SK-N-SH treated with all-trans-retinoic acid at 6 μM for 48 hours (cell line): Measurements from ENCODE around the gene HOGA1.

Source experiments
- ATAC-seq: fragments of 200-7000 bp; cut with Tn5 transposase; 3 replicates; pipeline ENCODE4 v1.9.1; 2020; ENCODE audit warnings: mild to moderate bottlenecking, moderate library complexity
- ARNTL ChIP-seq: fragments of 450-650 bp; formaldehyde crosslinking; IDR thresholded peaks from 2 replicates; pipeline ENCODE4 v1.5.0; 2020; ENCODE audit warnings: low read depth, mild to moderate bottlenecking, moderate library complexity, borderline replicate concordance
- BACH2 ChIP-seq: fragments of 250-450 bp; sonication (Bioruptor Pico); IDR thresholded peaks from 2 replicates; pipeline ENCODE4 v1.9.0; 2021; ENCODE audit warnings: mild to moderate bottlenecking, borderline replicate concordance
- ESRRG ChIP-seq: fragments of 250-450 bp; sonication (Bioruptor Pico); IDR thresholded peaks from 2 replicates; pipeline ENCODE4 v1.6.1; 2021; ENCODE audit warnings: mild to moderate bottlenecking
- GLIS3 ChIP-seq: fragments of 250-450 bp; sonication (Bioruptor Pico); IDR thresholded peaks from 2 replicates; pipeline ENCODE4 v1.5.0; 2020; ENCODE audit warnings: mild to moderate bottlenecking, moderate library complexity
- ISL1 ChIP-seq: fragments of 250-450 bp; sonication (Bioruptor Pico); IDR thresholded peaks from 2 replicates; pipeline ENCODE4 v2.1.2; 2022; ENCODE audit warnings: mild to moderate bottlenecking, moderate library complexity
- OSR1 ChIP-seq: fragments of 250-450 bp; sonication (Bioruptor Pico); IDR thresholded peaks from 2 replicates; pipeline ENCODE4 v1.8.0; 2022; ENCODE audit warnings: moderate library complexity, mild to moderate bottlenecking, inconsistent platforms
- PPARA ChIP-seq: fragments of 250-450 bp; sonication (Bioruptor Pico); IDR thresholded peaks from 2 replicates; pipeline ENCODE4 v1.5.0; 2020; ENCODE audit warnings: mild to moderate bottlenecking, borderline replicate concordance
- SNAI2 ChIP-seq: fragments of 250-450 bp; sonication (Bioruptor Pico); IDR thresholded peaks from 2 replicates; pipeline ENCODE4 v1.5.0; 2020; ENCODE audit warnings: mild to moderate bottlenecking, moderate library complexity
- TCF4 ChIP-seq: fragments of 250-450 bp; sonication (Bioruptor Pico); IDR thresholded peaks from 2 replicates; pipeline ENCODE4 v1.8.0; 2021; ENCODE audit warnings: mild to moderate bottlenecking, moderate library complexity, borderline replicate concordance
- TOX ChIP-seq: fragments of 250-450 bp; sonication (Bioruptor Pico); IDR thresholded peaks from 2 replicates; pipeline ENCODE4 v1.8.0; 2021; ENCODE audit warnings: mild to moderate bottlenecking, moderate library complexity, borderline replicate concordance
- ZC3H10 ChIP-seq: fragments of 250-450 bp; sonication (Bioruptor Pico); IDR thresholded peaks from 2 replicates; pipeline ENCODE4 v1.5.1; 2021; ENCODE audit warnings: mild to moderate bottlenecking, moderate library complexity
- ZFP3 ChIP-seq: fragments of 250-450 bp; sonication (Bioruptor Pico); IDR thresholded peaks from 2 replicates; pipeline ENCODE4 v1.5.0; 2020; ENCODE audit warnings: mild to moderate bottlenecking, moderate library complexity
- ZFP30 ChIP-seq: fragments of 450-650 bp; formaldehyde crosslinking; IDR thresholded peaks from 2 replicates; pipeline ENCODE4 v1.5.0; 2022; ENCODE audit warnings: mild to moderate bottlenecking, moderate library complexity
- ZNF565 ChIP-seq: fragments of 450-650 bp; formaldehyde crosslinking; conservative IDR thresholded peaks from 2 replicates; pipeline ENCODE4 v1.5.0; 2020; ENCODE audit warnings: low read depth, mild to moderate bottlenecking, moderate library complexity
- ZNF70 ChIP-seq: fragments of 450-650 bp; formaldehyde crosslinking; IDR thresholded peaks from 2 replicates; pipeline ENCODE4 v1.5.0; 2020; ENCODE audit warnings: mild to moderate bottlenecking, moderate library complexity
- ZNF8 ChIP-seq: fragments of 450-650 bp; formaldehyde crosslinking; IDR thresholded peaks from 2 replicates; pipeline ENCODE4 v1.5.0; 2020; ENCODE audit warnings: mild to moderate bottlenecking, moderate library complexity
- TF ChIP-seq, protein P1 (sequence below): fragments of 250-450 bp; sonication (Bioruptor Pico); IDR thresholded peaks from 2 replicates; pipeline ENCODE4 v1.5.0; 2020; ENCODE audit warnings: mild to moderate bottlenecking, moderate library complexity
- TF ChIP-seq, protein P2 (sequence below): fragments of 250-450 bp; sonication (Bioruptor Pico); IDR thresholded peaks from 2 replicates; pipeline ENCODE4 v1.8.0; 2020; ENCODE audit warnings: mild to moderate bottlenecking, moderate library complexity, borderline replicate concordance
- TF ChIP-seq, protein P3 (sequence below): fragments of 250-450 bp; sonication (Bioruptor Pico); IDR thresholded peaks from 2 replicates; pipeline ENCODE4 v1.5.1; 2020; ENCODE audit warnings: low read depth, mild to moderate bottlenecking, moderate library complexity
- TF ChIP-seq, protein P4 (sequence below): fragments of 250-450 bp; sonication (Bioruptor Pico); IDR thresholded peaks from 2 replicates; pipeline ENCODE4 v1.5.1; 2021; ENCODE audit warnings: mild to moderate bottlenecking, moderate library complexity

HOGA1 gene

DNA sequence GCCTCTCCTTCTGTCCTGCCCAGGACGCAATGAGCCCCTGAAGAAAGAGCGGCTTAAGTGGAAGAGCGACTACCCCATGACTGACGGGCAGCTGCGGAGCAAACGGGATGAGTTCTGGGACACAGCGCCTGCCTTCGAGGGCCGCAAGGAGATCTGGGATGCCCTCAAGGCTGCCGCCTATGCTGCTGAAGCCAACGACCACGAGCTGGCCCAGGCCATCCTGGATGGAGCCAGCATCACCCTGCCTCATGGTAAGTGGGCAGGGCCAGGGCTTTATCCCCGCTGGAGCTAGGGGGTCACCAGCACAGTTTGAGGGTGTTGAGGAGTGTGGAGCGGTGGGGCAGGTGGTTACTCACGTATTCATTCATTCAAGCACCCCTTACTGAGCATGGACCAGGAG is 16.3 kb upstream of the HOGA1 start (continued):
- TF ChIP-seq, protein P1, sequence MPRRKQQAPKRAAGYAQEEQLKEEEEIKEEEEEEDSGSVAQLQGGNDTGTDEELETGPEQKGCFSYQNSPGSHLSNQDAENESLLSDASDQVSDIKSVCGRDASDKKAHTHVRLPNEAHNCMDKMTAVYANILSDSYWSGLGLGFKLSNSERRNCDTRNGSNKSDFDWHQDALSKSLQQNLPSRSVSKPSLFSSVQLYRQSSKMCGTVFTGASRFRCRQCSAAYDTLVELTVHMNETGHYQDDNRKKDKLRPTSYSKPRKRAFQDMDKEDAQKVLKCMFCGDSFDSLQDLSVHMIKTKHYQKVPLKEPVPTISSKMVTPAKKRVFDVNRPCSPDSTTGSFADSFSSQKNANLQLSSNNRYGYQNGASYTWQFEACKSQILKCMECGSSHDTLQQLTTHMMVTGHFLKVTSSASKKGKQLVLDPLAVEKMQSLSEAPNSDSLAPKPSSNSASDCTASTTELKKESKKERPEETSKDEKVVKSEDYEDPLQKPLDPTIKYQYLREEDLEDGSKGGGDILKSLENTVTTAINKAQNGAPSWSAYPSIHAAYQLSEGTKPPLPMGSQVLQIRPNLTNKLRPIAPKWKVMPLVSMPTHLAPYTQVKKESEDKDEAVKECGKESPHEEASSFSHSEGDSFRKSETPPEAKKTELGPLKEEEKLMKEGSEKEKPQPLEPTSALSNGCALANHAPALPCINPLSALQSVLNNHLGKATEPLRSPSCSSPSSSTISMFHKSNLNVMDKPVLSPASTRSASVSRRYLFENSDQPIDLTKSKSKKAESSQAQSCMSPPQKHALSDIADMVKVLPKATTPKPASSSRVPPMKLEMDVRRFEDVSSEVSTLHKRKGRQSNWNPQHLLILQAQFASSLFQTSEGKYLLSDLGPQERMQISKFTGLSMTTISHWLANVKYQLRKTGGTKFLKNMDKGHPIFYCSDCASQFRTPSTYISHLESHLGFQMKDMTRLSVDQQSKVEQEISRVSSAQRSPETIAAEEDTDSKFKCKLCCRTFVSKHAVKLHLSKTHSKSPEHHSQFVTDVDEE (CRISPR knock-in tag): no peak
- TF ChIP-seq ZFP30 (no peak), ZNF70 (CRISPR knock-in tag) (no peak), ISL1 (no peak), ESRRG (no peak), ZNF565 (CRISPR knock-in tag) (no peak)
- TF ChIP-seq, all 23 proteins: peak for 0

DNA sequence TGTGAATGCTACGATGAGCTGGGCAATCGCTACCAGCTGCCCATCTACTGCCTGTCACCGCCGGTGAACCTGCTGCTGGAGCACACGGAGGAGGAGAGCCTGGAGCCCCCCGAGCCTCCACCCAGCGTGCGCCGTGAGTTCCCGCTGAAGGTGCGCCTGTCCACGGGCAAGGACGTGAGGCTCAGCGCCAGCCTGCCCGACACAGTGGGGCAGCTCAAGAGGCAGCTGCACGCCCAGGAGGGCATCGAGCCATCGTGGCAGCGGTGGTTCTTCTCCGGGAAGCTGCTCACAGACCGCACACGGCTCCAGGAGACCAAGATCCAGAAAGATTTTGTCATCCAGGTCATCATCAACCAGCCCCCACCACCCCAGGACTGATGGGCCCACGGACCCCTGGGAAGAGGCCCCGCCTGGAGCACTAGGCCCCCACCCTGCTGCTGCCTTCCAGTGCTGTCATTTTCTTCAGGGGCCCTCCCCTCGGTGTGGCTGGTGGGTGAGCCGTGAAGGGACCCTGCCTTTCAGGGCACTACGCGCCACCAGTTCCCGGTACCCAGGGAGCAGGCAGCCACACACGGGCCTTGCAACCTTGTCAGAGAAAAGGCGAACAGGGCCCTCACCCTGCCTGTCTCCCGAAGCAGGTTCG is 13.9 kb upstream of the HOGA1 start:
- no peak for TF ChIP-seq ARNTL (CRISPR knock-in tag)
- TF ChIP-seq, protein P2, sequence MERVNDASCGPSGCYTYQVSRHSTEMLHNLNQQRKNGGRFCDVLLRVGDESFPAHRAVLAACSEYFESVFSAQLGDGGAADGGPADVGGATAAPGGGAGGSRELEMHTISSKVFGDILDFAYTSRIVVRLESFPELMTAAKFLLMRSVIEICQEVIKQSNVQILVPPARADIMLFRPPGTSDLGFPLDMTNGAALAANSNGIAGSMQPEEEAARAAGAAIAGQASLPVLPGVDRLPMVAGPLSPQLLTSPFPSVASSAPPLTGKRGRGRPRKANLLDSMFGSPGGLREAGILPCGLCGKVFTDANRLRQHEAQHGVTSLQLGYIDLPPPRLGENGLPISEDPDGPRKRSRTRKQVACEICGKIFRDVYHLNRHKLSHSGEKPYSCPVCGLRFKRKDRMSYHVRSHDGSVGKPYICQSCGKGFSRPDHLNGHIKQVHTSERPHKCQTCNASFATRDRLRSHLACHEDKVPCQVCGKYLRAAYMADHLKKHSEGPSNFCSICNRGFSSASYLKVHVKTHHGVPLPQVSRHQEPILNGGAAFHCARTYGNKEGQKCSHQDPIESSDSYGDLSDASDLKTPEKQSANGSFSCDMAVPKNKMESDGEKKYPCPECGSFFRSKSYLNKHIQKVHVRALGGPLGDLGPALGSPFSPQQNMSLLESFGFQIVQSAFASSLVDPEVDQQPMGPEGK (CRISPR knock-in tag): no peak
- no peak for TF ChIP-seq OSR1
- TF ChIP-seq PPARA: no peak
- no peak for TF ChIP-seq ESRRG
- TF ChIP-seq TCF4 (CRISPR knock-in tag): no peak
- no peak for TF ChIP-seq GLIS3 (CRISPR knock-in tag)
- TF ChIP-seq, protein P3, sequence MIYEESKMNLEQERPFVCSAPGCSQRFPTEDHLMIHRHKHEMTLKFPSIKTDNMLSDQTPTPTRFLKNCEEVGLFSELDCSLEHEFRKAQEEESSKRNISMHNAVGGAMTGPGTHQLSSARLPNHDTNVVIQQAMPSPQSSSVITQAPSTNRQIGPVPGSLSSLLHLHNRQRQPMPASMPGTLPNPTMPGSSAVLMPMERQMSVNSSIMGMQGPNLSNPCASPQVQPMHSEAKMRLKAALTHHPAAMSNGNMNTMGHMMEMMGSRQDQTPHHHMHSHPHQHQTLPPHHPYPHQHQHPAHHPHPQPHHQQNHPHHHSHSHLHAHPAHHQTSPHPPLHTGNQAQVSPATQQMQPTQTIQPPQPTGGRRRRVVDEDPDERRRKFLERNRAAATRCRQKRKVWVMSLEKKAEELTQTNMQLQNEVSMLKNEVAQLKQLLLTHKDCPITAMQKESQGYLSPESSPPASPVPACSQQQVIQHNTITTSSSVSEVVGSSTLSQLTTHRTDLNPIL (CRISPR knock-in tag): no peak
- TF ChIP-seq ZNF70 (CRISPR knock-in tag): no peak
- TF ChIP-seq ZC3H10 (CRISPR knock-in tag): no peak
- TF ChIP-seq, protein P1 (CRISPR knock-in tag): no peak
- TF ChIP-seq ZNF8 (CRISPR knock-in tag): no peak
- TF ChIP-seq TOX: no peak
- TF ChIP-seq ZFP3 (CRISPR knock-in tag): no peak
- TF ChIP-seq SNAI2 (CRISPR knock-in tag): no peak
- no peak for TF ChIP-seq BACH2 (CRISPR knock-in tag)
- TF ChIP-seq ISL1: no peak
- TF ChIP-seq, protein P4, sequence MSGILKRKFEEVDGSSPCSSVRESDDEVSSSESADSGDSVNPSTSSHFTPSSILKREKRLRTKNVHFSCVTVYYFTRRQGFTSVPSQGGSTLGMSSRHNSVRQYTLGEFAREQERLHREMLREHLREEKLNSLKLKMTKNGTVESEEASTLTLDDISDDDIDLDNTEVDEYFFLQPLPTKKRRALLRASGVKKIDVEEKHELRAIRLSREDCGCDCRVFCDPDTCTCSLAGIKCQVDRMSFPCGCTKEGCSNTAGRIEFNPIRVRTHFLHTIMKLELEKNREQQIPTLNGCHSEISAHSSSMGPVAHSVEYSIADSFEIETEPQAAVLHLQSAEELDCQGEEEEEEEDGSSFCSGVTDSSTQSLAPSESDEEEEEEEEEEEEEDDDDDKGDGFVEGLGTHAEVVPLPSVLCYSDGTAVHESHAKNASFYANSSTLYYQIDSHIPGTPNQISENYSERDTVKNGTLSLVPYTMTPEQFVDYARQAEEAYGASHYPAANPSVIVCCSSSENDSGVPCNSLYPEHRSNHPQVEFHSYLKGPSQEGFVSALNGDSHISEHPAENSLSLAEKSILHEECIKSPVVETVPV (CRISPR knock-in tag): no peak
- ATAC-seq: no peak
